HG03025 (cell line): ENCODE data around the gene CCDC61.

Experiments used
- ATAC-seq: cut with Tn5 transposase; IDR thresholded peaks from one replicate; pipeline ENCODE4 v1.9.1; 2021; ENCODE audit warnings: mild to moderate bottlenecking, moderate library complexity; ENCODE audit not compliant: unreplicated experiment, low FRiP score

CCDC61 gene

GRCh38 chr19:46014941-46015686 lies 19.8 kb downstream of the CCDC61 start:
- no peak for ATAC-seq

- ATAC-seq: no peak
These were observed 20.6 kb downstream of the CCDC61 start for GRCh38 chr19:46015687-46016425.

- ATAC-seq: no peak
These were observed 21.3 kb downstream of the CCDC61 start for GRCh38 chr19:46016426-46017094.

GRCh38 chr19:46017095-46017429 lies 21.8 kb downstream of the CCDC61 start:
- ATAC-seq: no peak

- no peak for ATAC-seq
These were observed 22.8 kb downstream of the CCDC61 start for GRCh38 chr19:46017874-46018675.

GRCh38 chr19:46018729-46019251 lies 23.5 kb downstream of the CCDC61 start:
- ATAC-seq: no peak

GRCh38 chr19:46019270-46019669 lies 24.0 kb downstream of the CCDC61 start:
- ATAC-seq: no peak

GRCh38 chr19:46020819-46021125 lies 25.5 kb downstream of the CCDC61 start:
- ATAC-seq: no peak

GRCh38 chr19:46021531-46022041 lies 26.3 kb downstream of the CCDC61 start:
- ATAC-seq: no peak

GRCh38 chr19:46022061-46022430 lies 26.8 kb downstream of the CCDC61 start:
- ATAC-seq: no peak

GRCh38 chr19:46022431-46023310 lies 27.4 kb downstream of the CCDC61 start, which contains the start of gene PGLYRP1:
Gene PGLYRP1 (minus strand): TSS chr19:46023053. CDS start chr19:46023021, 32 bp downstream.
- no peak for ATAC-seq

- no peak for ATAC-seq
These were observed 28.1 kb downstream of the CCDC61 start for GRCh38 chr19:46023311-46023779.

GRCh38 chr19:46025835-46026234 lies 30.6 kb downstream of the CCDC61 start:
- ATAC-seq: no peak

- ATAC-seq: no peak
These were observed 35.7 kb downstream of the CCDC61 start for GRCh38 chr19:46030812-46031550.

GRCh38 chr19:46031781-46032596 lies 36.7 kb downstream of the CCDC61 start:
- ATAC-seq: no peak

- no peak for ATAC-seq
These were observed 37.3 kb downstream of the CCDC61 start for GRCh38 chr19:46032597-46033025.

GRCh38 chr19:46033401-46033800 lies 38.1 kb downstream of the CCDC61 start:
- ATAC-seq: no peak

- ATAC-seq: no peak
These were observed 40.3 kb downstream of the CCDC61 start for GRCh38 chr19:46035546-46035945.
